ENCODE measurements around the gene CDAN1.

Gene CDAN1

GRCh38 chr15:42674472-42674871 lies 62.5 kb downstream of the CDAN1 start:
- Histone ChIP-seq H3K79me1 (ENCODE audit: low read depth, low read length) (no peaks in the 10 kb centered on the region), H3K18ac (ENCODE audit: low read length) (no peak overlapping the region), H2BK15ac (ENCODE audit: low read length) (no peak overlapping the region), H3K36me3 (replicated peaks in 1 of 2; ENCODE audit: control insufficient read depth in 2 of 2, insufficient read depth in 2 of 2, low read length in 2 of 2) (peaks cover 8 to 88% of the 10 kb centered on the region in 2 donors), H3K23ac (ENCODE audit: low read depth, low read length, poor library complexity) (no peak overlapping the region), H2AFZ (ENCODE audit: low read length) (no peak overlapping the region), H3K27ac (replicated peaks; ENCODE audit: low read length) (no peak overlapping the region), H3K4me3 (ENCODE audit: low read length in 2 of 2) (no peak overlapping the region), H2BK12ac (ENCODE audit: low read length) (no peak overlapping the region), H3K9ac (ENCODE audit: low read depth, low read length, poor library complexity) (no peak overlapping the region), H3K9me3 (replicated peaks in 1 of 2; ENCODE audit: control insufficient read depth in 2 of 2, insufficient read depth in 1 of 2, low read depth in 1 of 2, low read length in 2 of 2) (no peaks in the 10 kb centered on the region), H2AK5ac (ENCODE audit: low read depth, low read length) (no peak overlapping the region), H3K14ac (ENCODE audit: low read length) (no peak overlapping the region), H3K4ac (ENCODE audit: low read length) (no peak overlapping the region), H4K91ac (ENCODE audit: low read depth, low read length, poor library complexity) (no peak overlapping the region), H4K8ac (ENCODE audit: low read depth, low read length) (no peak overlapping the region), H3K4me1 (ENCODE audit: control insufficient read depth in 2 of 2, insufficient read depth in 1 of 2, low read depth in 1 of 2, low read length in 2 of 2) (peaks cover 0 to 9% of the 10 kb centered on the region in 2 donors), H3K27me3 (ENCODE audit: control insufficient read depth in 3 of 3, insufficient read depth in 3 of 3, low read depth in 1 of 3, low read length in 3 of 3) (no peaks in the 10 kb centered on the region), H2BK120ac (ENCODE audit: low read depth, low read length) (no peak overlapping the region), H2BK5ac (ENCODE audit: low read length) (no peak overlapping the region), H3K4me2 (ENCODE audit: insufficient read depth, low read length, poor library complexity, severe bottlenecking) (no peak overlapping the region)
- no peak for DNase-seq (ENCODE audit: low spot score)
- WGBS, 2 donors (ENCODE audit: extremely low coverage in 2 of 2, insufficient read length in 2 of 2, insufficient replicate concordance in 1 of 2): no CpG with 5 or more reads among the region's 6 CpGs
